PC-9 (cell line): ENCODE data around the gene SHISA7. TPM values are rescaled to one million over a fixed set of nuclear protein-coding genes. Genes with fewer than 3 reads are reported as not detected.

Source experiments
- BruUV-seq: library from RNA; stranded (reverse); fragments of 400-500 nt; replicated peaks from 2 replicates; lab custom pipeline; 2021; lab: Mats Ljungman, UMichigan
- CTCF ChIA-PET: fragments of 300-600 bp; sonication (Branson Sonifier 250); formaldehyde crosslinking; loops from one replicate; lab custom pipeline; 2022; ENCODE audit warnings: antibody characterized with exemption; lab: Charles Lee
- POLR2A ChIA-PET: fragments of 300-600 bp; sonication (Branson Sonifier 250); formaldehyde crosslinking; loops from one replicate; lab custom pipeline; 2022; ENCODE audit warnings: antibody characterized with exemption; ENCODE audit not compliant: unreplicated experiment; lab: Charles Lee
- DNase-seq, 2 experiments: peaks; one replicate each; pipeline versions ENCODE4 v3.0.0 to v3.0.0-alpha.2; 2015 to 2022; ENCODE audit warnings: mixed read lengths in 1 of 2
- H2AFZ ChIP-seq: fragments of 200-600 bp; sonication (generic); 2 replicates; pipeline ENCODE4 v1.8.1; 2017; ENCODE audit warnings: antibody characterized with exemption
- H3F3A ChIP-seq: fragments of 200-600 bp; sonication (generic); 2 replicates; pipeline ENCODE4 v1.8.1; 2017; ENCODE audit warnings: antibody characterized with exemption, mild to moderate bottlenecking, low read depth; ENCODE audit not compliant: insufficient read depth
- H3K27ac ChIP-seq: fragments of 200-600 bp; sonication (generic); 2 replicates; pipeline ENCODE4 v1.6.1; 2016; ENCODE audit warnings: mixed run types
- H3K27me3 ChIP-seq: fragments of 200-600 bp; sonication (generic); 2 replicates; pipeline ENCODE4 v1.6.1; 2016; ENCODE audit warnings: low read depth, mixed run types; ENCODE audit not compliant: insufficient read depth
- H3K36me3 ChIP-seq: fragments of 200-600 bp; sonication (generic); 2 replicates; pipeline ENCODE4 v1.6.1; 2016; ENCODE audit warnings: low read depth, mixed run types
- H3K4me1 ChIP-seq: fragments of 200-600 bp; sonication (generic); replicated peaks from 2 replicates; pipeline ENCODE4 v1.6.1; 2016; ENCODE audit warnings: mixed run types; ENCODE audit not compliant: insufficient read depth
- H3K4me2 ChIP-seq: fragments of 200-600 bp; sonication (generic); 2 replicates; pipeline ENCODE4 v1.6.1; 2017; ENCODE audit warnings: mixed run types
- H3K4me3 ChIP-seq: fragments of 200-600 bp; sonication (generic); 2 replicates; pipeline ENCODE4 v1.6.1; 2016; ENCODE audit warnings: mixed run types
- H3K79me2 ChIP-seq: fragments of 200-600 bp; sonication (generic); 2 replicates; pipeline ENCODE4 v1.6.1; 2017; ENCODE audit warnings: low read depth, mixed run types
- H3K9me2 ChIP-seq: fragments of 200-600 bp; sonication (generic); 2 replicates; pipeline ENCODE4 v1.8.1; 2017; ENCODE audit warnings: mild to moderate bottlenecking; ENCODE audit not compliant: insufficient read depth
- H3K9me3 ChIP-seq: fragments of 200-600 bp; sonication (generic); 2 replicates; pipeline ENCODE4 v1.8.1; 2016; ENCODE audit warnings: low read depth; ENCODE audit not compliant: insufficient read depth
- H4K20me1 ChIP-seq: fragments of 200-600 bp; sonication (generic); 2 replicates; pipeline ENCODE4 v1.8.1; 2017; ENCODE audit not compliant: insufficient read depth
- CTCF ChIP-seq: fragments of 200-600 bp; sonication (generic); conservative IDR thresholded peaks from 2 replicates; pipeline ENCODE4 v1.6.1; 2017; ENCODE audit warnings: mixed run types, antibody characterized with exemption, mild to moderate bottlenecking, moderate library complexity
- EZH2 ChIP-seq: fragments of 200-600 bp; sonication (generic); IDR thresholded peaks from 2 replicates; pipeline ENCODE4 v1.8.0; 2017; ENCODE audit warnings: antibody characterized with exemption, low read depth
- intact Hi-C: fragments of 100-400 bp; cut with micrococcal nuclease; formaldehyde crosslinking; loops from one replicate; pipeline ENCODE4 v1.10.0; 2022; ENCODE audit not compliant: unreplicated experiment
- total RNA-seq: library from RNA; stranded (reverse); gene quantifications from 2 replicates; pipeline ENCODE4 v1.2.3, GENCODE V29; 2021

Gene SHISA7
- total RNA-seq, 1 experiment from 2014 or later: not detected

- BruUV-seq: no TSS peak
- CTCF ChIA-PET: no interaction called here
- Histone ChIP-seq H3K36me3 (no peaks in the 10 kb centered on the region), H3K27me3 (no peaks in the 10 kb centered on the region), H3K9me3 (no peaks in the 10 kb centered on the region), H4K20me1 (peaks cover 10% of the 10 kb centered on the region), H3K4me2 (peak overlapping the region; percentile 96), H3K79me2 (peaks cover 10% of the 10 kb centered on the region), H3F3A (peaks cover 38% of the 10 kb centered on the region; the same call in 1 of the 2 replicates), H3K4me3 (peak overlapping the region; percentile 90; the same call in 1 of the 2 replicates), H2AFZ (no peak overlapping the region), H3K27ac (no peak overlapping the region), H3K9me2 (no peaks in the 10 kb centered on the region), H3K4me1 (peaks cover 21% of the 10 kb centered on the region)
- intact Hi-C loops: no loop called here
- POLR2A ChIA-PET: no interaction called here
- no peak for DNase-seq
- no peak for TF ChIP-seq CTCF
- no peak for TF ChIP-seq EZH2
Measured at GRCh38 chr19:55483706-55484592, 40.8 kb upstream of the SHISA7 start.

- H3K9me3 ChIP-seq: no peaks in the 10 kb centered on the region
- no peak overlapping the region for H2AFZ ChIP-seq
- H3K9me2 ChIP-seq: no peaks in the 10 kb centered on the region
- DNase-seq: no peak
- intact Hi-C loops: no loop called here
- H3K79me2 ChIP-seq: peaks cover 18% of the 10 kb centered on the region
- peaks cover 15% of the 10 kb centered on the region for H4K20me1 ChIP-seq
- POLR2A ChIA-PET: no interaction called here
- no peaks in the 10 kb centered on the region for H3K27me3 ChIP-seq
- H3K4me2 ChIP-seq: no peak overlapping the region
- no peak overlapping the region for H3K4me3 ChIP-seq
- H3K36me3 ChIP-seq: no peaks in the 10 kb centered on the region
- CTCF ChIA-PET: no interaction called here
- peaks cover 38% of the 10 kb centered on the region; the same call in 1 of the 2 replicates for H3F3A ChIP-seq
- peaks cover 22% of the 10 kb centered on the region for H3K4me1 ChIP-seq
- H3K27ac ChIP-seq: no peak overlapping the region
- no TSS peak for BruUV-seq
- no peak for TF ChIP-seq CTCF
- TF ChIP-seq EZH2: no peak
Measured at GRCh38 chr19:55482967-55483705, 40.0 kb upstream of the SHISA7 start.

- intact Hi-C loops: no loop called here
- POLR2A ChIA-PET: interaction anchor here (0.6 kb wide), 1 partner anchor 308 kb away, joined by 21 read pairs; no protein-coding TSS in a partner anchor
Measured at GRCh38 chr19:55482156-55482961, 39.3 kb upstream of the SHISA7 start.

More at GRCh38 chr19:55482156-55482961, 39.3 kb upstream of the SHISA7 start:
- Histone ChIP-seq H3K4me2 (no peak overlapping the region), H3K27me3 (no peaks in the 10 kb centered on the region), H3K27ac (no peak overlapping the region), H3K4me3 (no peak overlapping the region), H2AFZ (no peak overlapping the region), H3K9me2 (no peaks in the 10 kb centered on the region), H3K9me3 (no peaks in the 10 kb centered on the region), H4K20me1 (peaks cover 22% of the 10 kb centered on the region), H3F3A (peaks cover 31% of the 10 kb centered on the region; the same call in 1 of the 2 replicates), H3K4me1 (peaks cover 23% of the 10 kb centered on the region), H3K36me3 (no peaks in the 10 kb centered on the region), H3K79me2 (peaks cover 26% of the 10 kb centered on the region)
- CTCF ChIA-PET: no interaction called here
- no TSS peak for BruUV-seq
- TF ChIP-seq CTCF: no peak
- no peak for TF ChIP-seq EZH2
- no peak for DNase-seq
